GM18526 (cell line): ENCODE measurements around the gene FAM168B.

Experiments used
- POLR2A ChIP-seq: IDR thresholded peaks from 3 replicates; pipeline ENCODE4 v1.6.1; 2011; ENCODE audit not compliant: insufficient read length; ENCODE audit errors: extremely low read depth

Gene FAM168B

DNA sequence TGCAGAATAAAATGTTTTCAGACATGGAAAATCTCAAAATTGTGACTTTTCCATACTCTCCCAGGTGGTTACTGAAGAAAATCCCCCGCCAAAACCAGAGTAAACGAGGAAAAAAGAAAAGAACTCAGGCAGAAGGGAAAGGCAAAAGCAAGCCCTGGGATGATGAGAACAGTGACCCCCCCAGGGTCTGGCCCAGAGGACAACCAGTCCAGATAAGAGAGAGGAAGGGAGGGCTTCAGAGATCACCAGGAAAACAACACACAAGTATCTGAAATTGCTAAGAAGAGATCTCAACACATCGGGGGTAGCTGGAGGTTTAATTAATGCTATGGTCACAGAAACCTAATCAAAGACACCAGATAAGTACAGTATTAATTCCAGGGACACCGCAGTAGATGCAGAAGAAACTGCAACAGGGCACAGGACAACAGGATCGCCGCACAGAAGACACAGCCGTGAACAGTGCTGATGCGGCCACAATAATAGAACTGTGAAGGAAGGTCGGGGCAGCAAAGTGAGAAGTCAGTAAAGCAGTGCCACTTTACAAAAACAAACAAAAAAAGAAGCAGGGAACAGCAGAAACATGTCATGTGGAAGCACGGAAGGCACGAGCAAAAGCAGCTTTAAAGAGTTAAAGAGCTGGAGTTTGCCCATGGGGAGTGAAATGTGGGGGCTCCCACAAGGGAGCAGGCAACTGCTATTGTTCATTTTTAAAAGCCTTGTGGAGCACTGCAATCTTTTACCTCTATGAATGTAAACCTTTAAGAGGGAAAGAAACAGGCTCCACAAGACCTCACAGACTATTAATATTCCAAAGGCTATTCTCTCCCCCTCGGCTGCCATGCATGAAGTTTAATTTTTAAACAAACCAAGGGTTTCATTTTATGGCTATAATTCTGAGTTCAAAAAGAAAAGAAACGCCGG lies 28.4 kb downstream of the FAM168B start:
- TF ChIP-seq POLR2A, result no peak

DNA sequence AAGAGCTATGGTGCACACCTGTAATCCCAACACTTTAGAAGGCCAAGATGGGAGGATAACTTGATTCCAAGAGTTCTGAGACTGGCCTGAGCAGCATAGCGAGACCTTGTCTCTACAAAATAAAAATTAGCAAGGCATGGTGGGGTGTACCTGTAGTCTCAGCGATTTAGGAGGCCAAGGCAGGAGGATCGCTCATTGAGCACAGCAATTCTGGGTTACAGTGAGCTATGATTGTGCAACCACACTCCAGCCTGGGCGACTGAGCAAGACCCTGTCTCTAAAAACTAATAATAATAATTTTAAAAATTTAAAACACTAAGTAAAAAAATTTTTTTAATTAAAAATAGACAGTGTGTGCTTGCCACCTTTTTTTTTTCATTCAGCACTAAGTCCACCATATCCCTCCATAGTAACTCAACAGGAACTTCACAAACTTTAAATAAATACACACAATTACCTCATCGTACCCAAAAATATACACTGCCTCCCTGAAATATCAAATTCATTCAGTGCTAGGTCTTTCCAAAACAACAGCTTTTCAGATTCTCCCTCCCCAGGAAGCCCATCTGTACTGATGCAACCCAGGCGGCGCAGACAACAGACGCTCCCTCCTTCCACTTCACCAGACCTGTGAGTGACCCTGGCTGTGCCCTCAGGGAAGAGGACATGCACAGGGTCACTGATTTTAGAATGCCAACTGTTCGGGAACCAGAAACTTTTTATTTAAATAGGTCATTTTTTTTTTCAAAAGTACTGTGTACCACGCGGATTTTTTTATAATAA lies 29.6 kb downstream of the FAM168B start:
- no peak for TF ChIP-seq POLR2A

DNA sequence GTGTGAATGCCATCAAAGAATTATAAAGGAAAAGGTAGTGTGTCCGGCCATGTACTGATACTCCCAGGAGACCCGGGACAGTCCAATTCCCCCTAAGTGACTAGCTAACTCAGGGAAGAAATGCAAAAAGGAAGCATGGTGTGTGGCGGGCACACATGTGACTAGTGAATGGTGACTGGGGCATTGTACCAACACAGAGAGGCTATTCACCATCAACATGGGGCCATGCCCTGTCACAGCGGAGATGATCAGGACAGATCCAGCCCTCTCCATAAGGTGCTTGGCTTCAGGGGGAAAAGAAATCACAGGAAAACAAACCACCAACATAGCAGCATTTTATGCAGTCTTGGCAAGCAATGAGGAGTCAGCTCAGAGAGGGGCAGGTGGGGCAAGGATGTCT lies 34.3 kb downstream of the FAM168B start:
- TF ChIP-seq POLR2A, result no peak

DNA sequence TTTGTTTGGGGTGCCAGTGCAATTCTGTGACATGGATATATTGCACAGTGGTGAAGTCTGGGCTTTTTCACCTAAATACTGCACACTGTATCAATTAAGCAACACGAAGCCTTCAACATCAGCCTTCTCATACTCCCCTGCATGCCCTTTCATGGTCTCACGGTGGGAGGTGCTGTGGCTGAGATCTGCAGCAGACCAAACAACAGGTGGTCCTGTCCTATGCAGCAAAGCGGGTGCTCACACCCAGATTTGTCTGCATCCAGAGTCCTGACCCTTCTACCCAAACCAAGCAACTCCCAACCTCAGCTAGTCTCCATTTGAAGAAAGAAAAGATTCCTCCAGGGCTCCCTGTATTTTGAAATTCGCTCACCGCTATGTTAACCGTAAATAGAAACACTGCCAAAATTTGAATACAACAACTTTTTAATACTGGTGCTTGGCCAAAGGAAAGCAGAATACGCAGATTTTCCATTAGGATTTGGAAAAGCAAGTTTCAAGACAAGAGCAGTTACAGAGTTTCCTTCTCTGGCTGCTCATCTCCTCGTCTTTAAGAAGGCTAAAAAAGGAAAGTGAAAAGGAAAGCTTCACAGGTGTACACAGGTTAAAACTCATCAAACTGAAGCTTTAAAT lies 34.9 kb downstream of the FAM168B start:
- no peak for TF ChIP-seq POLR2A

DNA sequence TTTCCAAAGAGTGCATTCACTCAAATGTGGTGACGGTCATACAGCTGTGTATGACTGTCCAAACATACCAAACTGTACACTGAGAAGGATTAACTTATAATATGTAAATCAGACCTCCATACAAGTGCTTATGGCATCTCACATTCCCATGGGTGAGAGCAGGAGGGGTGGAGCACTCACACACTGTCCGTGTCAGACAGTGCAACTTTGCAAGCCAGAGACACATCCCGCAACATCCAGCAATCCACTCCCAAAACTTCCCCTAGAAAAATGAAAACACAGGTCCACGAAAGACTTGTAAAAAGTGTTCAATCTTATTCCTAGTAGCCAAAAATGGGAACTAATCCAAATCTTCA lies 36.4 kb downstream of the FAM168B start:
- no peak for TF ChIP-seq POLR2A

DNA sequence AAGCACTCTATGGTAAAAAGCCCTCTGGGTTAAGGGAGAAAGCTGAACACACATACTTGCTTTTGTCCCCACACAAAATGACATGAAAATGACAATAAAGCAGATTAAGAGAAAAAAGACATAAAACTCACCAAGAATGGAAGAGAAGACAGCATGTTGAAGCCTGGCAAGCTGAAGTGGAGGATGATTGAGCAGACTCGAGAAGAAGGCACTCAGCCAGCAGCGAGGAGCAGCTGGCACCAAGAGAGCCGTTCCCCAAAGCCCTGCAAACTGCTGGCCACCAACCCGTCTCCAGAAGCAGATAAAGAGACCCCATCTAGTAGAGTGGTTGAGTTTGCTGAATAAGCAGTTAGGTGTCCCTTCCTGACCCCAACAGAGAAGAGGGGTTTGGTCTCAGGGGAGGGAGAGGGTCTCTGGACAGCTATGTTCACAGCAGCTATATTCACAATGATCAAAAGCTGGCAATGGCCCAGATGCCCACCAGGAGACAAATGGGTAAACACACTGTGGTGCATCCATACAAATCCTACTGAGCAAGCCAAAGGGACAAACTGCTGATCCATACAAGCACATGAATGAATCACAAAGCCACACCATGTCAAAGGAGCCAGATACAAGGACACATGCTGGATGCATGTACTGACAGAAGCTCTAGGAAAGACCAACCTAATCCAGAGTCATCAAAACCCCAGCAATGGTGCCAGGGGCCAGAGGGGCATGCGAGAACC lies 36.9 kb downstream of the FAM168B start:
- no peak for TF ChIP-seq POLR2A

DNA sequence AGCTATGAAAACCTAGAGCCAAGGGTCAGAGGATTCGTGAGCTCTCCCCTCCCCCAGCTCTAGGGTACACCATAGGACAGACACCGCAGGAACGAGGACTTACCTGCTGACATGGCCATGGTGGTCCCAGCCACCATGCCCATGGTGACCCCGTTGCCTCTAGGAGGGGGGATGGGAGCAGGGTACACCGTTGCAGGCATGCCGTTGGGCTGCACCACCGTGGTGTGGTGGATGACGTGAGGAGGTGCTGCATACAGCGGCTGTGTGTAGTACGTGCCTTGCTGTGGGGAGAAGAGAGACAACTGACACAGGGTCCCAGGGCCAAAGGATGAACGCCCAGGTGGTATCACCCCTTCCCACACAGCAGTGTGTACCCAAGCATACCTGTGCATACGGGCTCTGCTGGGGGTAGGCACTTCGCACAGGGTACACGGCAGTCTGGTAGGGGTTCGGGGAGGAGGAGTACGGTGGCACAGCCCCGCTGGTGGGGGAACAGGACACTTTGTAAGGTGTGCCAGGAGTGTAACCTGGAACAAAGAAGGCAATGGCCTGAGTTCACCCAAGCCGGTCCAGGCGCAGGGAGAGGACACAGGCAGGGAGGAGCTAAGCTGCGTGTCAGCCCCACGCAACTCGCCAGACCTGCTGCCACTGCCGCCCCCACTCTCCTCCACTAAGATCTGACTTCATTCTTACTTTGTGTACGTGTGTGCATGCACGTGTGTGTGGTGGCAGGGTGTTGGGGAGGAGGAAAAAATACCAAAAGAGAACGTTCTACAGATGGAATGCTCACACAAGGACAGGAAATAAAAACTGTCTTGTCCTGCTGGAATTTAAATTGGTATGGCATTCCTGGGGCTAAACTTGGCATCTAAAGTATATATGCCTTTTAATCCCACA lies 37.8 kb downstream of the FAM168B start:
- TF ChIP-seq POLR2A, result no peak

DNA sequence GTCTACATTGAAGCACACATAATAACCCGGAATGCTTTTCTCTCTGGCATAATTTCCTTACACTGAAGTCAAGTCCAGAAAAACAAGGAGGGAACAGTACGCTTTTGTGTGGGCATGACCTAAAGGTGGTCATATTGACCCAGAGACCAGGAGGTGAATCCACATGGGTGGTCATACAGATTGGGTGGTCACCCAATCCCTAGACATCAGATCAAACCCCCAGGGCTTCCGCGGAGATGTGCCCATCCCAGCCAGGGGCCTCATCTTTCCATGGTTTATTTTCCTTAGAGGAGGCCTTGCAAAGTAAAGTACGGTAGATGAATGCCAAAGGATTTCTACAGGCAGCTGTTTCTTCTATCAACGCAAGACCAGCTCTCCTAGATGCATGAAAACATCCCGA lies 38.8 kb downstream of the FAM168B start:
- TF ChIP-seq POLR2A, result no peak

DNA sequence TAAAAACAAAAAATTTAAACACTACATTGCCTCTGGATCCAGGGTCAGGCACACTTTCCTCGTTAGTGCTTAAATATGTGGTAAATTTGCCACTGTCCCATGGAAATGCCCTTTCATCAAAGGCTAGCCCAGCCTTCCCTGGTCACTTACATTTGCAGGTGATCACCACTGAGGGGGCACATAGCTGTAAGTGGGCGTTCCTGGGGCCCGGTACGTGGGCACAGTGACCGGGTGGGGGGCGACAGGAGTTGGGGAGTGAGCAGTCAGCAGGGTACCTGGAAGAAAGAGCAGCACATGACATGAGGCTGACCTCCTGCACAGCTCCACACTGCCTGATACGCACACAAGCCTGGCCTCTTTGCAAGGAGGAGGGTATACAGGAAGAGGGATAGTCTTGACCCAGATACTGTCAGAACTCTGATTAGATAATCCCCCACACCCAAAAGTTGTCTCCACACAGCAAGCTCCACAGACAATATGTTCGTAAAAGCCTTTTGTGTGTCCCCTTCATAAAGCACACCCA lies 40.5 kb downstream of the FAM168B start:
- no peak for TF ChIP-seq POLR2A

DNA sequence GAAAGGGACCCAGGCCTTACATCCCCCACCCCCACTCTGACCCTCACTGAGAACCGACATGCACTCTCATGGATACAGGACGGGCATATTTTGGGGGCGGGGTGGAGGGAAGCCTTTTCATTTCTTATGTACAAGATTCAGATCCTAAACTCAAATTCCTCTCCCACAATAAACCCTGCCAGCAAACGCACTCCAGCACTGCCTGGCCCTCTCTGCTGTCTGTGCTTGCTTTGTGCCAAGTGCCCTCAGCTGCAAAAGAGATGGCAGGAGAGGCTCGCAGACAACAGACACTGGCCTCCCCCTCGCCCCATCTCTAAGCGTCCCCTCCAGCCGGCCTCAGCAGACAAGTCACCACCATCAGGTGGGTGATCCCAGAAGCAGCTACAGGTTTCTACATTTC lies 42.4 kb downstream of the FAM168B start:
- TF ChIP-seq POLR2A, result no peak

DNA sequence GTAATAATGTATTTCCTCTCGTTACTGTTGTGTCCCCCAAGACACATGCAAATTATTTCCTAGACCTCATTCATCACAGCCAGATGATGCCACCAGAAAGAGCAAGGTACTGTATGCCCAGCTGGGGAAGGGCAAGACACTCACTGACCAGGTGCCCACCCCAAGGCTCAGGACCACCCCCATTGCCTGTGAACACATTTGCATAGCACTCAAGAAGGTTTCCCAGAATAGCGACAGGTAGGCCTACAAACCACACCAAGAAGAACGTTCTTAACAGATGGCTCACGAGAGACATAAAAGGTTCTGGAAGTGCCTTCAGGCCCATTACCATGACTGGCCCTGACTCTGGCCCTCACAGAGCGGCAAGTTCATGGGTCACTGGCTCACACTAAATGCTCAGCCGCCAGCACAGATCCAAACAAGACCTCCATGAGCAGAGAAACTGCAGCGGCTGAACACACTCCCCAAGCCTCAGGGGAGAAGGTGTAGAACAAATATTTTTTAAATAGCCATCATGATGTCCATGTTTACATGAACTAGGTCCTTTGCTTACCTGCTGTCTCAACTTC lies 44.0 kb downstream of the FAM168B start:
- TF ChIP-seq POLR2A, result no peak

DNA sequence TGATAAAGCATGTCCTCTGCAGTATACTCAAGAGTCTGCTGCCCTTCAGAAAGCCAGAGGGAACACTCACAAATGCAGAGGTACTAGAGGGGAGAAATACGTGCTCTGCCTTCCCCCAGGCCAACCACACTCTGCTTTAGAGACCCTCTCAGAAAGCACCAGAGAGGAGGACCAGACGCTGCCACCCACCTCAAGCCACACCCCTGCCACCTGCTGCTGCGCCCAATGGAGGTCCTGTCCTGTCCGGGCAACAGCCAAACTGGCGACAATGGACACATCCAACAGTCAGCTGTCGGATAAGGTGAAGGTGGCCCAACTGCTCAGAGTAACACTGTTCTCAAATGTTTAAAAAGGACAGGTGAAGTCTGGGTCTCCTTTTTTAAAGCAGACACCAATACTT lies 44.6 kb downstream of the FAM168B start:
- TF ChIP-seq POLR2A, result no peak

DNA sequence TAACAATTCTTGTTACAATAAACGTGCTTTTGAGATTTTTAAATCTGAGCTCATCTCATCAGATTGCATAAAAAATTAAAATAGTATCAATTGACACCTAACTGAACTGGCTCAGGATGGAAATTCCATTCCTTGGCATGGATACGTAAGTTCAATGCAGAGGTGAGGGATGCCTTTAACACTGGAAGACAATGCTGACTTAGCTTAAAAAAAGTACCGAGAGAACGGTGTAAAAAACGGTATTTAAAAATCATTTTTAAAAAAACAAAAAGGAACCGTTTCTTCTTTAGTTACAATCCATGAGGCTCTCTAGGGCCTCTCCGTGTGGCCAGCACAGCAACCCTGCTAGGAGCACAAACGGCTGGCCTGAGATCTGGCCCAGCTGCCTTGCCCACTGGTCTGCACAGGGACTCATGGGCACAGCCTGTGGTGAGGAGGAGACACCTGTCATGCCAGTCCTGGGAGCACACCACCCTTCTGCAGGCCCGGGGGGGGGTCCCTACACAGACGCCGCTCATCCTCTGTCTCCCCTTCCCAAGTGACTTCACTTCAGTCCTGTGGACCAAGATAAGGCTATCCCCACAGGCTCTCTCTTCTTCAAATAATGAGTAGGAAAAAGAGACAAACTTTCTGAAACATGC lies 45.2 kb downstream of the FAM168B start:
- TF ChIP-seq POLR2A, result no peak
